Measurements from ENCODE around the gene UQCRC1. TPM values are rescaled to one million over a fixed set of nuclear protein-coding genes. Genes with fewer than 3 reads are reported as not detected.

The UQCRC1 gene
- total RNA-seq, 1 donor from 2014 or later: 126 TPM

- peaks cover 7% of the 10 kb centered on the region for H3K36me3 ChIP-seq
Measured at GRCh38 chr3:48633256-48633655, 23.8 kb upstream of the UQCRC1 start.

GRCh38 chr3:48631516-48632448, 22.3 kb upstream of the UQCRC1 start:
- DNase-seq (no peak), ATAC-seq (no peak)
- intact Hi-C loops (cut with DNase I): no loop called here
- no peak for TF ChIP-seq CTCF (IDR thresholded peaks at IDR 0.05)
- H3K4me1 ChIP-seq: peaks cover 18% of the 10 kb centered on the region
- H3K9me3 ChIP-seq: no peaks in the 10 kb centered on the region
- no peaks in the 10 kb centered on the region for H3K27me3 ChIP-seq
- H3K36me3 ChIP-seq: peaks cover 12% of the 10 kb centered on the region
- no peak overlapping the region for H3K27ac ChIP-seq
- no peak overlapping the region for H3K4me3 ChIP-seq

More at GRCh38 chr3:48633256-48633655, 23.8 kb upstream of the UQCRC1 start:
- no peak overlapping the region for H3K4me3 ChIP-seq
- no peak overlapping the region for H3K27ac ChIP-seq
- H3K27me3 ChIP-seq: no peaks in the 10 kb centered on the region
- no peak for TF ChIP-seq CTCF (IDR thresholded peaks at IDR 0.05)
- H3K9me3 ChIP-seq: no peaks in the 10 kb centered on the region
- intact Hi-C loops (cut with DNase I): no loop called here
- ATAC-seq: no peak
- no peak for DNase-seq
- peaks cover 18% of the 10 kb centered on the region for H3K4me1 ChIP-seq

GRCh38 chr3:48630833-48631232, 21.4 kb upstream of the UQCRC1 start:
- Histone ChIP-seq H3K4me3 (no peak overlapping the region), H3K27ac (no peak overlapping the region), H3K4me1 (peaks cover 11% of the 10 kb centered on the region), H3K36me3 (peaks cover 18% of the 10 kb centered on the region), H3K9me3 (no peaks in the 10 kb centered on the region), H3K27me3 (no peaks in the 10 kb centered on the region)
- intact Hi-C loops (cut with DNase I): no loop called here
- DNase-seq (no peak), ATAC-seq (no peak)
- no peak for TF ChIP-seq CTCF (IDR thresholded peaks at IDR 0.05)

- H3K36me3 ChIP-seq: peaks cover 18% of the 10 kb centered on the region
Measured at GRCh38 chr3:48630407-48630806, 21.0 kb upstream of the UQCRC1 start.

GRCh38 chr3:48629894-48630293, 20.4 kb upstream of the UQCRC1 start:
- no peak for DNase-seq
- intact Hi-C loops (cut with DNase I): no loop called here
- peaks cover 10% of the 10 kb centered on the region for H3K4me1 ChIP-seq
- H3K27me3 ChIP-seq: no peaks in the 10 kb centered on the region
- H3K4me3 ChIP-seq: no peak overlapping the region
- no peak for TF ChIP-seq CTCF (IDR thresholded peaks at IDR 0.05)
- ATAC-seq: no peak
- H3K9me3 ChIP-seq: no peaks in the 10 kb centered on the region
- no peak overlapping the region for H3K27ac ChIP-seq
- H3K36me3 ChIP-seq: peaks cover 18% of the 10 kb centered on the region

More at GRCh38 chr3:48630407-48630806, 21.0 kb upstream of the UQCRC1 start:
- no peak for TF ChIP-seq CTCF (IDR thresholded peaks at IDR 0.05)
- intact Hi-C loops (cut with DNase I): no loop called here
- H3K27me3 ChIP-seq: no peaks in the 10 kb centered on the region
- ATAC-seq: no peak
- no peak for DNase-seq
- peaks cover 10% of the 10 kb centered on the region for H3K4me1 ChIP-seq
- no peaks in the 10 kb centered on the region for H3K9me3 ChIP-seq
- no peak overlapping the region for H3K4me3 ChIP-seq
- no peak overlapping the region for H3K27ac ChIP-seq

Measured in upper lobe of right lung (tissue), 1 donor.